GM23338 (cell line): ENCODE results near the gene PLEK. TPM values are rescaled to one million over a fixed set of nuclear protein-coding genes. Genes with fewer than 3 reads are reported as not detected.

Source experiments
- ATAC-seq: fragments of 200-7000 bp; cut with Tn5 transposase; 3 replicates; pipeline ENCODE4 v1.9.1; 2020
- DNase-seq: peaks from one replicate; pipeline ENCODE4 v3.0.0-alpha.2; 2015; ENCODE audit warnings: low spot score
- H2AFZ ChIP-seq: fragments of 200-600 bp; sonication (generic); 2 replicates; pipeline ENCODE4 v1.8.0; 2016; ENCODE audit warnings: antibody characterized with exemption, mild to moderate bottlenecking, moderate library complexity
- H3F3A ChIP-seq: fragments of 200-600 bp; sonication (generic); replicated peaks from 2 replicates; pipeline ENCODE4 v1.8.0; 2017; ENCODE audit warnings: antibody characterized with exemption, mixed run types, low read depth
- H3K27ac ChIP-seq: fragments of 200-600 bp; sonication (generic); 2 replicates; pipeline ENCODE4 v1.6.1; 2016; ENCODE audit warnings: low read depth
- H3K27me3 ChIP-seq: fragments of 200-600 bp; sonication (generic); 2 replicates; pipeline ENCODE4 v1.8.0; 2016; ENCODE audit warnings: mild to moderate bottlenecking, mixed run types, moderate library complexity; ENCODE audit not compliant: insufficient read depth
- H3K36me3 ChIP-seq: fragments of 200-600 bp; sonication (generic); 2 replicates; pipeline ENCODE4 v1.8.0; 2016; ENCODE audit warnings: mild to moderate bottlenecking; ENCODE audit not compliant: insufficient read depth
- H3K4me1 ChIP-seq: fragments of 200-600 bp; sonication (generic); 2 replicates; pipeline ENCODE4 v1.8.0; 2016; ENCODE audit warnings: mild to moderate bottlenecking, moderate library complexity; ENCODE audit not compliant: insufficient read depth
- H3K4me2 ChIP-seq: fragments of 200-600 bp; sonication (generic); 2 replicates; pipeline ENCODE4 v1.7.1; 2017; ENCODE audit warnings: mixed run types
- H3K4me3 ChIP-seq: fragments of 200-600 bp; sonication (generic); 2 replicates; pipeline ENCODE4 v1.6.1; 2016; ENCODE audit warnings: mixed run types
- H3K79me2 ChIP-seq: fragments of 200-600 bp; sonication (generic); replicated peaks from 2 replicates; pipeline ENCODE4 v1.8.0; 2017; ENCODE audit warnings: mild to moderate bottlenecking; ENCODE audit not compliant: insufficient read depth
- H3K9me2 ChIP-seq: fragments of 200-600 bp; sonication (generic); 2 replicates; pipeline ENCODE4 v1.8.0; 2017; ENCODE audit not compliant: insufficient read depth
- H4K20me1 ChIP-seq: fragments of 200-600 bp; sonication (generic); replicated peaks from 2 replicates; pipeline ENCODE4 v1.8.0; 2017; ENCODE audit warnings: mild to moderate bottlenecking; ENCODE audit not compliant: insufficient read depth
- H3K27ac Mint-ChIP-seq: 2 replicates; pipeline ENCODE4 v1.8.0; 2020; ENCODE audit warnings: inconsistent platforms, mild to moderate bottlenecking, moderate library complexity, mixed read lengths
- H3K27me3 Mint-ChIP-seq: 3 replicates; pipeline ENCODE4 v1.8.0; 2022; ENCODE audit warnings: low read depth, mild to moderate bottlenecking, moderate library complexity, mixed read lengths, inconsistent platforms; ENCODE audit not compliant: insufficient read depth, poor library complexity
- H3K36me3 Mint-ChIP-seq: 3 replicates; pipeline ENCODE4 v1.8.0; 2021; ENCODE audit warnings: low read depth, mild to moderate bottlenecking, inconsistent platforms, moderate library complexity, mixed read lengths
- H3K4me1 Mint-ChIP-seq: 3 replicates; pipeline ENCODE4 v1.8.0; 2020; ENCODE audit warnings: mild to moderate bottlenecking, inconsistent platforms, mixed read lengths
- H3K4me3 Mint-ChIP-seq: 3 replicates; pipeline ENCODE4 v1.8.0; 2021; ENCODE audit warnings: moderate library complexity, mild to moderate bottlenecking, inconsistent platforms, mixed read lengths
- H3K9me3 Mint-ChIP-seq: 3 replicates; pipeline ENCODE4 v1.8.0; 2020; ENCODE audit warnings: moderate library complexity, mild to moderate bottlenecking, inconsistent platforms, mixed read lengths
- CREB1 ChIP-seq: fragments of 250-450 bp; sonication (Bioruptor Pico); IDR thresholded peaks from 2 replicates; pipeline ENCODE4 v1.5.0; 2020; ENCODE audit warnings: low read depth, mild to moderate bottlenecking, moderate library complexity
- EZH2 ChIP-seq: fragments of 200-600 bp; sonication (generic); IDR thresholded peaks from one replicate; pipeline ENCODE4 v1.8.0; 2017; ENCODE audit warnings: antibody characterized with exemption, mild to moderate bottlenecking, low read depth; ENCODE audit not compliant: unreplicated experiment
- EZH2phosphoT487 ChIP-seq: fragments of 200-600 bp; sonication (generic); IDR thresholded peaks from one replicate; pipeline ENCODE4 v1.8.1; 2018; ENCODE audit warnings: antibody characterized with exemption; ENCODE audit not compliant: unreplicated experiment
- JUNB ChIP-seq: IDR thresholded peaks from one replicate; pipeline ENCODE4 v1.6.1; 2016; ENCODE audit warnings: antibody characterized with exemption; ENCODE audit not compliant: unreplicated experiment
- NANOG ChIP-seq: IDR thresholded peaks from 2 replicates; pipeline ENCODE4 v1.6.1; 2016; ENCODE audit warnings: antibody characterized with exemption, borderline replicate concordance
- POLR2AphosphoS5 ChIP-seq: IDR thresholded peaks from 2 replicates; pipeline ENCODE4 v1.6.1; 2016; ENCODE audit warnings: antibody characterized with exemption, low read depth
- STAT1 ChIP-seq: IDR thresholded peaks from one replicate; pipeline ENCODE4 v1.6.1; 2016; ENCODE audit warnings: antibody characterized with exemption; ENCODE audit not compliant: unreplicated experiment
- ZNF114 ChIP-seq: fragments of 250-450 bp; sonication (Bioruptor Pico); IDR thresholded peaks from 2 replicates; pipeline ENCODE4 v1.5.0; 2020; ENCODE audit warnings: mild to moderate bottlenecking, moderate library complexity
- ZNF331 ChIP-seq: fragments of 250-450 bp; sonication (Bioruptor Pico); IDR thresholded peaks from 2 replicates; pipeline ENCODE4 v1.5.0; 2020; ENCODE audit warnings: low read depth, mild to moderate bottlenecking, moderate library complexity
- polyA plus RNA-seq: library from polyadenylated mRNA; unstranded; fragments of >200 nt; fragmentation: Nextera tagmentation; extraction: Ambion mirVana; gene quantifications from 2 replicates; pipeline ENCODE4 v1.2.1, GENCODE V29; 2016
- total RNA-seq: library from RNA; depleted of rRNA; stranded (reverse); fragments of >200 nt; shearing (Covaris generic); gene quantifications from 2 replicates; pipeline ENCODE4 v1.2.3, GENCODE V29; 2014
- TF ChIP-seq, protein P1 (sequence below), 2 experiments: fragments of 200-600 bp in 1 of 2; sonication (generic) in 1 of 2; conservative IDR thresholded peaks; 2 replicates each; pipeline versions ENCODE4 v1.5.1 to v1.6.1; 2016 to 2017; ENCODE audit warnings: antibody characterized with exemption in 2 of 2, low read depth in 2 of 2, mild to moderate bottlenecking in 2 of 2, moderate library complexity in 1 of 2
- TF ChIP-seq, protein P2 (sequence below): IDR thresholded peaks from 2 replicates; pipeline ENCODE4 v1.6.1; 2016; ENCODE audit warnings: antibody characterized with exemption
- TF ChIP-seq, protein P3 (sequence below): IDR thresholded peaks from one replicate; pipeline ENCODE4 v1.6.1; 2018; ENCODE audit warnings: antibody characterized with exemption; ENCODE audit not compliant: unreplicated experiment
- TF ChIP-seq, protein P4 (sequence below): fragments of 250-450 bp; sonication (Bioruptor Pico); IDR thresholded peaks from 2 replicates; pipeline ENCODE4 v1.5.0; 2020; ENCODE audit warnings: mild to moderate bottlenecking, moderate library complexity

The PLEK gene
- total and polyA plus RNA-seq, 2 experiments from 2014 or later: 0.06 TPM; not detected in 1

DNA sequence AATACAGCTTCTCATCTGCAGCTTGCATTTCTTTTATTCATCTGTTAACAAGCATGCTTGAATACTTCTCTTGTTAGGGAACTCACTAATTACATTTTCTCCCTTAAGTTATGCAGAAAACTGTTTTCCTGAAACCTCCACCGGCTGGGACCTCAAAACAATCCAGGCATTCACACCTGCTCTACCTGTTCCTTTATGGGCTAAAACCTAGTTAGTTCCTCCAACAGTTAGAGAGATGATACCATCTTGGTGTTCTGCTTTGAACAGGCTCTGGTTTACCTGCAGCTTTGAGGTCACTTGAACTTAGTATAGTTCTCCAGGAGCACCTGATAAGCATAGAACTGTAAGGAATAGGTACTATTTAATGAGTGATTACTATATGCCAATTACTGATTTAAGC is 6.1 kb downstream of the PLEK start:
- ATAC-seq (no peak), DNase-seq (no peak)
- Mint-ChIP-seq H3K36me3 (no peaks in the 10 kb centered on the region), H3K4me1 (no peaks in the 10 kb centered on the region), H3K9me3 (no peaks in the 10 kb centered on the region; the same call in 2 of the 3 replicates), H3K27ac (no peak overlapping the region), H3K27me3 (no peaks in the 10 kb centered on the region), H3K4me3 (no peak overlapping the region)
- no peaks in the 10 kb centered on the region for H3K9me2 ChIP-seq
- H3F3A ChIP-seq: no peaks in the 10 kb centered on the region
- H2AFZ ChIP-seq: no peak overlapping the region; the same call in 1 of the 2 replicates
- no peaks in the 10 kb centered on the region for H3K36me3 ChIP-seq
- no peaks in the 10 kb centered on the region for H3K27me3 ChIP-seq
- no peak overlapping the region for H3K27ac ChIP-seq
- H3K4me3 ChIP-seq: no peak overlapping the region
- H3K79me2 ChIP-seq: no peaks in the 10 kb centered on the region
- no peaks in the 10 kb centered on the region for H4K20me1 ChIP-seq
- no peak for TF ChIP-seq NANOG
- TF ChIP-seq ZNF114 (CRISPR knock-in tag): no peak
- no peak for TF ChIP-seq CREB1
- no peak for TF ChIP-seq POLR2AphosphoS5
- no peak for TF ChIP-seq EZH2
- no peak for TF ChIP-seq EZH2phosphoT487
- TF ChIP-seq, protein P1, sequence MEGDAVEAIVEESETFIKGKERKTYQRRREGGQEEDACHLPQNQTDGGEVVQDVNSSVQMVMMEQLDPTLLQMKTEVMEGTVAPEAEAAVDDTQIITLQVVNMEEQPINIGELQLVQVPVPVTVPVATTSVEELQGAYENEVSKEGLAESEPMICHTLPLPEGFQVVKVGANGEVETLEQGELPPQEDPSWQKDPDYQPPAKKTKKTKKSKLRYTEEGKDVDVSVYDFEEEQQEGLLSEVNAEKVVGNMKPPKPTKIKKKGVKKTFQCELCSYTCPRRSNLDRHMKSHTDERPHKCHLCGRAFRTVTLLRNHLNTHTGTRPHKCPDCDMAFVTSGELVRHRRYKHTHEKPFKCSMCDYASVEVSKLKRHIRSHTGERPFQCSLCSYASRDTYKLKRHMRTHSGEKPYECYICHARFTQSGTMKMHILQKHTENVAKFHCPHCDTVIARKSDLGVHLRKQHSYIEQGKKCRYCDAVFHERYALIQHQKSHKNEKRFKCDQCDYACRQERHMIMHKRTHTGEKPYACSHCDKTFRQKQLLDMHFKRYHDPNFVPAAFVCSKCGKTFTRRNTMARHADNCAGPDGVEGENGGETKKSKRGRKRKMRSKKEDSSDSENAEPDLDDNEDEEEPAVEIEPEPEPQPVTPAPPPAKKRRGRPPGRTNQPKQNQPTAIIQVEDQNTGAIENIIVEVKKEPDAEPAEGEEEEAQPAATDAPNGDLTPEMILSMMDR (conservative IDR thresholded peaks at IDR 0.05; ENCODE audit: low read depth in 2 of 2): no peak
- TF ChIP-seq, protein P2, sequence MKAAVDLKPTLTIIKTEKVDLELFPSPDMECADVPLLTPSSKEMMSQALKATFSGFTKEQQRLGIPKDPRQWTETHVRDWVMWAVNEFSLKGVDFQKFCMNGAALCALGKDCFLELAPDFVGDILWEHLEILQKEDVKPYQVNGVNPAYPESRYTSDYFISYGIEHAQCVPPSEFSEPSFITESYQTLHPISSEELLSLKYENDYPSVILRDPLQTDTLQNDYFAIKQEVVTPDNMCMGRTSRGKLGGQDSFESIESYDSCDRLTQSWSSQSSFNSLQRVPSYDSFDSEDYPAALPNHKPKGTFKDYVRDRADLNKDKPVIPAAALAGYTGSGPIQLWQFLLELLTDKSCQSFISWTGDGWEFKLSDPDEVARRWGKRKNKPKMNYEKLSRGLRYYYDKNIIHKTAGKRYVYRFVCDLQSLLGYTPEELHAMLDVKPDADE: no peak
- no peak for TF ChIP-seq STAT1
- TF ChIP-seq JUNB: no peak
- TF ChIP-seq, protein P3, sequence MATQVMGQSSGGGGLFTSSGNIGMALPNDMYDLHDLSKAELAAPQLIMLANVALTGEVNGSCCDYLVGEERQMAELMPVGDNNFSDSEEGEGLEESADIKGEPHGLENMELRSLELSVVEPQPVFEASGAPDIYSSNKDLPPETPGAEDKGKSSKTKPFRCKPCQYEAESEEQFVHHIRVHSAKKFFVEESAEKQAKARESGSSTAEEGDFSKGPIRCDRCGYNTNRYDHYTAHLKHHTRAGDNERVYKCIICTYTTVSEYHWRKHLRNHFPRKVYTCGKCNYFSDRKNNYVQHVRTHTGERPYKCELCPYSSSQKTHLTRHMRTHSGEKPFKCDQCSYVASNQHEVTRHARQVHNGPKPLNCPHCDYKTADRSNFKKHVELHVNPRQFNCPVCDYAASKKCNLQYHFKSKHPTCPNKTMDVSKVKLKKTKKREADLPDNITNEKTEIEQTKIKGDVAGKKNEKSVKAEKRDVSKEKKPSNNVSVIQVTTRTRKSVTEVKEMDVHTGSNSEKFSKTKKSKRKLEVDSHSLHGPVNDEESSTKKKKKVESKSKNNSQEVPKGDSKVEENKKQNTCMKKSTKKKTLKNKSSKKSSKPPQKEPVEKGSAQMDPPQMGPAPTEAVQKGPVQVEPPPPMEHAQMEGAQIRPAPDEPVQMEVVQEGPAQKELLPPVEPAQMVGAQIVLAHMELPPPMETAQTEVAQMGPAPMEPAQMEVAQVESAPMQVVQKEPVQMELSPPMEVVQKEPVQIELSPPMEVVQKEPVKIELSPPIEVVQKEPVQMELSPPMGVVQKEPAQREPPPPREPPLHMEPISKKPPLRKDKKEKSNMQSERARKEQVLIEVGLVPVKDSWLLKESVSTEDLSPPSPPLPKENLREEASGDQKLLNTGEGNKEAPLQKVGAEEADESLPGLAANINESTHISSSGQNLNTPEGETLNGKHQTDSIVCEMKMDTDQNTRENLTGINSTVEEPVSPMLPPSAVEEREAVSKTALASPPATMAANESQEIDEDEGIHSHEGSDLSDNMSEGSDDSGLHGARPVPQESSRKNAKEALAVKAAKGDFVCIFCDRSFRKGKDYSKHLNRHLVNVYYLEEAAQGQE: no peak
- TF ChIP-seq ZNF331 (CRISPR knock-in tag): no peak
- TF ChIP-seq, protein P4, sequence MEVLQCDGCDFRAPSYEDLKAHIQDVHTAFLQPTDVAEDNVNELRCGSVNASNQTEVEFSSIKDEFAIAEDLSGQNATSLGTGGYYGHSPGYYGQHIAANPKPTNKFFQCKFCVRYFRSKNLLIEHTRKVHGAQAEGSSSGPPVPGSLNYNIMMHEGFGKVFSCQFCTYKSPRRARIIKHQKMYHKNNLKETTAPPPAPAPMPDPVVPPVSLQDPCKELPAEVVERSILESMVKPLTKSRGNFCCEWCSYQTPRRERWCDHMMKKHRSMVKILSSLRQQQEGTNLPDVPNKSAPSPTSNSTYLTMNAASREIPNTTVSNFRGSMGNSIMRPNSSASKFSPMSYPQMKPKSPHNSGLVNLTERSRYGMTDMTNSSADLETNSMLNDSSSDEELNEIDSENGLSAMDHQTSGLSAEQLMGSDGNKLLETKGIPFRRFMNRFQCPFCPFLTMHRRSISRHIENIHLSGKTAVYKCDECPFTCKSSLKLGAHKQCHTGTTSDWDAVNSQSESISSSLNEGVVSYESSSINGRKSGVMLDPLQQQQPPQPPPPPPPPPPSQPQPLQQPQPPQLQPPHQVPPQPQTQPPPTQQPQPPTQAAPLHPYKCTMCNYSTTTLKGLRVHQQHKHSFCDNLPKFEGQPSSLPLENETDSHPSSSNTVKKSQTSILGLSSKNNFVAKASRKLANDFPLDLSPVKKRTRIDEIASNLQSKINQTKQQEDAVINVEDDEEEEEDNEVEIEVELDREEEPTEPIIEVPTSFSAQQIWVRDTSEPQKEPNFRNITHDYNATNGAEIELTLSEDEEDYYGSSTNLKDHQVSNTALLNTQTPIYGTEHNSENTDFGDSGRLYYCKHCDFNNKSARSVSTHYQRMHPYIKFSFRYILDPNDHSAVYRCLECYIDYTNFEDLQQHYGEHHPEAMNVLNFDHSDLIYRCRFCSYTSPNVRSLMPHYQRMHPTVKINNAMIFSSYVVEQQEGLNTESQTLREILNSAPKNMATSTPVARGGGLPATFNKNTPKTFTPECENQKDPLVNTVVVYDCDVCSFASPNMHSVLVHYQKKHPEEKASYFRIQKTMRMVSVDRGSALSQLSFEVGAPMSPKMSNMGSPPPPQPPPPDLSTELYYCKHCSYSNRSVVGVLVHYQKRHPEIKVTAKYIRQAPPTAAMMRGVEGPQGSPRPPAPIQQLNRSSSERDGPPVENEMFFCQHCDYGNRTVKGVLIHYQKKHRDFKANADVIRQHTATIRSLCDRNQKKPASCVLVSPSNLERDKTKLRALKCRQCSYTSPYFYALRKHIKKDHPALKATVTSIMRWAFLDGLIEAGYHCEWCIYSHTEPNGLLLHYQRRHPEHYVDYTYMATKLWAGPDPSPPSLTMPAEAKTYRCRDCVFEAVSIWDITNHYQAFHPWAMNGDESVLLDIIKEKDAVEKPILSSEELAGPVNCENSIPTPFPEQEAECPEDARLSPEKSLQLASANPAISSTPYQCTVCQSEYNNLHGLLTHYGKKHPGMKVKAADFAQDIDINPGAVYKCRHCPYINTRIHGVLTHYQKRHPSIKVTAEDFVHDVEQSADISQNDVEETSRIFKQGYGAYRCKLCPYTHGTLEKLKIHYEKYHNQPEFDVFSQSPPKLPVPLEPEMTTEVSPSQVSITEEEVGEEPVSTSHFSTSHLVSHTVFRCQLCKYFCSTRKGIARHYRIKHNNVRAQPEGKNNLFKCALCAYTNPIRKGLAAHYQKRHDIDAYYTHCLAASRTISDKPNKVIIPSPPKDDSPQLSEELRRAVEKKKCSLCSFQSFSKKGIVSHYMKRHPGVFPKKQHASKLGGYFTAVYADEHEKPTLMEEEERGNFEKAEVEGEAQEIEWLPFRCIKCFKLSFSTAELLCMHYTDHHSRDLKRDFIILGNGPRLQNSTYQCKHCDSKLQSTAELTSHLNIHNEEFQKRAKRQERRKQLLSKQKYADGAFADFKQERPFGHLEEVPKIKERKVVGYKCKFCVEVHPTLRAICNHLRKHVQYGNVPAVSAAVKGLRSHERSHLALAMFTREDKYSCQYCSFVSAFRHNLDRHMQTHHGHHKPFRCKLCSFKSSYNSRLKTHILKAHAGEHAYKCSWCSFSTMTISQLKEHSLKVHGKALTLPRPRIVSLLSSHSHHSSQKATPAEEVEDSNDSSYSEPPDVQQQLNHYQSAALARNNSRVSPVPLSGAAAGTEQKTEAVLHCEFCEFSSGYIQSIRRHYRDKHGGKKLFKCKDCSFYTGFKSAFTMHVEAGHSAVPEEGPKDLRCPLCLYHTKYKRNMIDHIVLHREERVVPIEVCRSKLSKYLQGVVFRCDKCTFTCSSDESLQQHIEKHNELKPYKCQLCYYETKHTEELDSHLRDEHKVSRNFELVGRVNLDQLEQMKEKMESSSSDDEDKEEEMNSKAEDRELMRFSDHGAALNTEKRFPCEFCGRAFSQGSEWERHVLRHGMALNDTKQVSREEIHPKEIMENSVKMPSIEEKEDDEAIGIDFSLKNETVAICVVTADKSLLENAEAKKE (CRISPR knock-in tag): no peak
- H3K4me1 ChIP-seq: no peaks in the 10 kb centered on the region
- no peak overlapping the region for H3K4me2 ChIP-seq
